HEK293 (cell line): ENCODE results near the gene GSK3B.

ENCODE experiments used
- ATF2 ChIP-seq: fragments of 450-650 bp; formaldehyde crosslinking; IDR thresholded peaks from 2 replicates; pipeline ENCODE4 v1.5.1; 2016; ENCODE audit warnings: missing biosample characterization, missing genetic modification characterization, low read depth
- CTCF ChIP-seq: fragments of 450-650 bp; formaldehyde crosslinking; IDR thresholded peaks from 2 replicates; pipeline ENCODE4 v1.5.1; 2016; ENCODE audit warnings: missing biosample characterization, missing genetic modification characterization
- ZBTB10 ChIP-seq: fragments of 450-650 bp; formaldehyde crosslinking; IDR thresholded peaks from 2 replicates; pipeline ENCODE4 v1.5.1; 2016; ENCODE audit warnings: missing biosample characterization, missing genetic modification characterization
- ZNF121 ChIP-seq: fragments of 450-650 bp; formaldehyde crosslinking; IDR thresholded peaks from 2 replicates; pipeline ENCODE4 v1.5.1; 2016; ENCODE audit warnings: missing biosample characterization, missing genetic modification characterization
- ZNF513 ChIP-seq: fragments of 450-650 bp; IDR thresholded peaks from 2 replicates; pipeline ENCODE4 v1.5.1; 2018; ENCODE audit warnings: missing biosample characterization, missing genetic modification characterization

GRCh38 chr3:119891944-119892721 is 202.1 kb downstream of the GSK3B start:
- TF ChIP-seq ATF2 (tag by site-specific recombination) (no peak), ZNF121 (tag by site-specific recombination) (no peak), CTCF (no peak), ZBTB10 (tag by site-specific recombination) (no peak), ZNF513 (tag by site-specific recombination) (no peak)
